SK-N-SH treated with all-trans-retinoic acid at 6 μM for 48 hours (cell line): ENCODE results near the gene CUL2.

Experiments
- ATAC-seq: fragments of 200-7000 bp; cut with Tn5 transposase; 3 replicates; pipeline ENCODE4 v1.9.1; 2020; ENCODE audit warnings: mild to moderate bottlenecking, moderate library complexity
- BACH2 ChIP-seq: fragments of 250-450 bp; sonication (Bioruptor Pico); IDR thresholded peaks from 2 replicates; pipeline ENCODE4 v1.9.0; 2021; ENCODE audit warnings: mild to moderate bottlenecking, borderline replicate concordance
- CREB5 ChIP-seq: fragments of 250-450 bp; sonication (Bioruptor Pico); IDR thresholded peaks from 2 replicates; pipeline ENCODE4 v1.5.1; 2020; ENCODE audit warnings: low read depth, mild to moderate bottlenecking, moderate library complexity
- CSDC2 ChIP-seq: fragments of 250-450 bp; sonication (Bioruptor Pico); IDR thresholded peaks from 2 replicates; pipeline ENCODE4 v1.5.0; 2020; ENCODE audit warnings: mild to moderate bottlenecking, moderate library complexity
- CSRNP3 ChIP-seq: fragments of 250-450 bp; sonication (Bioruptor Pico); IDR thresholded peaks from 2 replicates; pipeline ENCODE4 v1.5.1; 2021; ENCODE audit warnings: mild to moderate bottlenecking, moderate library complexity
- ESRRG ChIP-seq: fragments of 250-450 bp; sonication (Bioruptor Pico); IDR thresholded peaks from 2 replicates; pipeline ENCODE4 v1.6.1; 2021; ENCODE audit warnings: mild to moderate bottlenecking
- GLIS3 ChIP-seq: fragments of 250-450 bp; sonication (Bioruptor Pico); IDR thresholded peaks from 2 replicates; pipeline ENCODE4 v1.5.0; 2020; ENCODE audit warnings: mild to moderate bottlenecking, moderate library complexity
- ISL1 ChIP-seq: fragments of 250-450 bp; sonication (Bioruptor Pico); IDR thresholded peaks from 2 replicates; pipeline ENCODE4 v2.1.2; 2022; ENCODE audit warnings: mild to moderate bottlenecking, moderate library complexity
- OSR1 ChIP-seq: fragments of 250-450 bp; sonication (Bioruptor Pico); IDR thresholded peaks from 2 replicates; pipeline ENCODE4 v1.8.0; 2022; ENCODE audit warnings: moderate library complexity, mild to moderate bottlenecking, inconsistent platforms
- PATZ1 ChIP-seq: fragments of 250-450 bp; sonication (Bioruptor Pico); IDR thresholded peaks from 2 replicates; pipeline ENCODE4 v1.8.0; 2020; ENCODE audit warnings: mild to moderate bottlenecking, moderate library complexity, borderline replicate concordance
- PPARA ChIP-seq: fragments of 250-450 bp; sonication (Bioruptor Pico); IDR thresholded peaks from 2 replicates; pipeline ENCODE4 v1.5.0; 2020; ENCODE audit warnings: mild to moderate bottlenecking, borderline replicate concordance
- RARB ChIP-seq: fragments of 250-450 bp; sonication (Bioruptor Pico); IDR thresholded peaks from 2 replicates; pipeline ENCODE4 v1.8.0; 2021; ENCODE audit warnings: mild to moderate bottlenecking, moderate library complexity
- SNAI2 ChIP-seq: fragments of 250-450 bp; sonication (Bioruptor Pico); IDR thresholded peaks from 2 replicates; pipeline ENCODE4 v1.5.0; 2020; ENCODE audit warnings: mild to moderate bottlenecking, moderate library complexity
- TCF4 ChIP-seq: fragments of 250-450 bp; sonication (Bioruptor Pico); IDR thresholded peaks from 2 replicates; pipeline ENCODE4 v1.8.0; 2021; ENCODE audit warnings: mild to moderate bottlenecking, moderate library complexity, borderline replicate concordance
- ZFP3 ChIP-seq: fragments of 250-450 bp; sonication (Bioruptor Pico); IDR thresholded peaks from 2 replicates; pipeline ENCODE4 v1.5.0; 2020; ENCODE audit warnings: mild to moderate bottlenecking, moderate library complexity
- ZFP30 ChIP-seq: fragments of 450-650 bp; formaldehyde crosslinking; IDR thresholded peaks from 2 replicates; pipeline ENCODE4 v1.5.0; 2022; ENCODE audit warnings: mild to moderate bottlenecking, moderate library complexity
- ZNF565 ChIP-seq: fragments of 450-650 bp; formaldehyde crosslinking; conservative IDR thresholded peaks from 2 replicates; pipeline ENCODE4 v1.5.0; 2020; ENCODE audit warnings: low read depth, mild to moderate bottlenecking, moderate library complexity
- ZNF70 ChIP-seq: fragments of 450-650 bp; formaldehyde crosslinking; IDR thresholded peaks from 2 replicates; pipeline ENCODE4 v1.5.0; 2020; ENCODE audit warnings: mild to moderate bottlenecking, moderate library complexity
- TF ChIP-seq, protein P1 (sequence below): fragments of 250-450 bp; sonication (Bioruptor Pico); IDR thresholded peaks from 2 replicates; pipeline ENCODE4 v1.8.0; 2021; ENCODE audit warnings: low read depth, mild to moderate bottlenecking, moderate library complexity, borderline replicate concordance
- TF ChIP-seq, protein P2 (sequence below): fragments of 250-450 bp; sonication (Bioruptor Pico); IDR thresholded peaks from 2 replicates; pipeline ENCODE4 v1.5.0; 2020; ENCODE audit warnings: mild to moderate bottlenecking, moderate library complexity

The CUL2 gene

GRCh38 chr10:35050568-35050967 lies 39.6 kb downstream of the CUL2 start:
- TF ChIP-seq OSR1 (CRISPR knock-in tag) (no peak), ISL1 (no peak), GLIS3 (CRISPR knock-in tag) (no peak), ZFP30 (no peak), CREB5 (CRISPR knock-in tag) (no peak), SNAI2 (no peak), ESRRG (no peak), ZNF565 (CRISPR knock-in tag) (no peak), TCF4 (CRISPR knock-in tag) (no peak), CSRNP3 (CRISPR knock-in tag) (no peak), PATZ1 (no peak), CSDC2 (CRISPR knock-in tag) (no peak), ZFP3 (CRISPR knock-in tag) (no peak), BACH2 (CRISPR knock-in tag) (no peak)
- TF ChIP-seq, protein P1, sequence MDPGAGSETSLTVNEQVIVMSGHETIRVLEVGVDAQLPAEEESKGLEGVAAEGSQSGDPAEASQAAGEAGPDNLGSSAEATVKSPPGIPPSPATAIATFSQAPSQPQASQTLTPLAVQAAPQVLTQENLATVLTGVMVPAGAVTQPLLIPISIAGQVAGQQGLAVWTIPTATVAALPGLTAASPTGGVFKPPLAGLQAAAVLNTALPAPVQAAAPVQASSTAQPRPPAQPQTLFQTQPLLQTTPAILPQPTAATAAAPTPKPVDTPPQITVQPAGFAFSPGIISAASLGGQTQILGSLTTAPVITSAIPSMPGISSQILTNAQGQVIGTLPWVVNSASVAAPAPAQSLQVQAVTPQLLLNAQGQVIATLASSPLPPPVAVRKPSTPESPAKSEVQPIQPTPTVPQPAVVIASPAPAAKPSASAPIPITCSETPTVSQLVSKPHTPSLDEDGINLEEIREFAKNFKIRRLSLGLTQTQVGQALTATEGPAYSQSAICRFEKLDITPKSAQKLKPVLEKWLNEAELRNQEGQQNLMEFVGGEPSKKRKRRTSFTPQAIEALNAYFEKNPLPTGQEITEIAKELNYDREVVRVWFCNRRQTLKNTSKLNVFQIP, result no peak
- TF ChIP-seq, protein P2, sequence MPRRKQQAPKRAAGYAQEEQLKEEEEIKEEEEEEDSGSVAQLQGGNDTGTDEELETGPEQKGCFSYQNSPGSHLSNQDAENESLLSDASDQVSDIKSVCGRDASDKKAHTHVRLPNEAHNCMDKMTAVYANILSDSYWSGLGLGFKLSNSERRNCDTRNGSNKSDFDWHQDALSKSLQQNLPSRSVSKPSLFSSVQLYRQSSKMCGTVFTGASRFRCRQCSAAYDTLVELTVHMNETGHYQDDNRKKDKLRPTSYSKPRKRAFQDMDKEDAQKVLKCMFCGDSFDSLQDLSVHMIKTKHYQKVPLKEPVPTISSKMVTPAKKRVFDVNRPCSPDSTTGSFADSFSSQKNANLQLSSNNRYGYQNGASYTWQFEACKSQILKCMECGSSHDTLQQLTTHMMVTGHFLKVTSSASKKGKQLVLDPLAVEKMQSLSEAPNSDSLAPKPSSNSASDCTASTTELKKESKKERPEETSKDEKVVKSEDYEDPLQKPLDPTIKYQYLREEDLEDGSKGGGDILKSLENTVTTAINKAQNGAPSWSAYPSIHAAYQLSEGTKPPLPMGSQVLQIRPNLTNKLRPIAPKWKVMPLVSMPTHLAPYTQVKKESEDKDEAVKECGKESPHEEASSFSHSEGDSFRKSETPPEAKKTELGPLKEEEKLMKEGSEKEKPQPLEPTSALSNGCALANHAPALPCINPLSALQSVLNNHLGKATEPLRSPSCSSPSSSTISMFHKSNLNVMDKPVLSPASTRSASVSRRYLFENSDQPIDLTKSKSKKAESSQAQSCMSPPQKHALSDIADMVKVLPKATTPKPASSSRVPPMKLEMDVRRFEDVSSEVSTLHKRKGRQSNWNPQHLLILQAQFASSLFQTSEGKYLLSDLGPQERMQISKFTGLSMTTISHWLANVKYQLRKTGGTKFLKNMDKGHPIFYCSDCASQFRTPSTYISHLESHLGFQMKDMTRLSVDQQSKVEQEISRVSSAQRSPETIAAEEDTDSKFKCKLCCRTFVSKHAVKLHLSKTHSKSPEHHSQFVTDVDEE (CRISPR knock-in tag), result no peak
- TF ChIP-seq, all 23 proteins: peak for 0
- no peak for ATAC-seq

- no peak for ATAC-seq
- TF ChIP-seq SNAI2 (no peak), ZFP30 (no peak), TCF4 (CRISPR knock-in tag) (no peak), RARB (no peak), ESRRG (no peak), PATZ1 (no peak), BACH2 (CRISPR knock-in tag) (no peak), PPARA (no peak), CREB5 (CRISPR knock-in tag) (no peak), CSRNP3 (CRISPR knock-in tag) (no peak), ZFP3 (CRISPR knock-in tag) (no peak), ZNF70 (CRISPR knock-in tag) (no peak), OSR1 (CRISPR knock-in tag) (no peak)
- TF ChIP-seq, protein P1, result no peak
- TF ChIP-seq, protein P2 (CRISPR knock-in tag), result no peak
Measured at GRCh38 chr10:35046074-35046473, 44.1 kb downstream of the CUL2 start.
